ENCODE data around the gene POLD3.

Gene POLD3

DNA sequence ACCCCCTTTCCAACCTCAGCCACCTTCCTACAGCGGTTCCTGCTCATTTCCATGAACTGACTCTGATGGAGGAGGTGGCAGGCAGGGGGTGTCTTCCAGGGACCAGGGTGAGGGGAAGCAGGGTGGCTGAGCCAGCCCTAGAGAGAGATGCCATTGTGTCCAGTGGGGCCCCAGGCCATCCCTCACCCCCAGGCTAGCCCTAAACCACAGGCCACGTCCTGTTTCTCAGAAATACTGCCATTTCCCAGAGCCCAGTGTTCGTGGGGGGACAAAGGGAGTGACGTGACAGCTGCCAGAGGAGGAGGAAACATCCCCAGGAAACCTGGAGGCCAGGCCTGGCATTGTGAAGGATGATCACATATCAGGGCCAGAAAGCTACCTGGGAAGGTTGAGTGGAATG lies 99.4 kb downstream of the POLD3 start:
- no peak for DNase-seq (ENCODE audit: low read depth)
